SU-DHL-6 (cell line): ENCODE data around the gene KIF9.
"Not testable (repeated sequence)": the region's sequence is repeated elsewhere in the genome, so short reads cannot be mapped to it uniquely, and the experiment has no call there.

Source experiments
- H2AFZ ChIP-seq: fragments of 200-600 bp; sonication (generic); 2 replicates; pipeline ENCODE4 v1.6.1; 2014; ENCODE audit warnings: low read depth, mild to moderate bottlenecking, moderate library complexity, mixed read lengths, antibody characterized with exemption, low read length; ENCODE audit not compliant: severe bottlenecking
- H3F3A ChIP-seq: fragments of 200-600 bp; shearing (Covaris generic); 2 replicates; pipeline ENCODE4 v1.6.0; 2016; ENCODE audit warnings: antibody characterized with exemption, mild to moderate bottlenecking; ENCODE audit not compliant: insufficient read depth
- H3K27ac ChIP-seq: fragments of 200-600 bp; sonication (generic); 2 replicates; pipeline ENCODE4 v1.5.1; 2016; ENCODE audit warnings: low read depth, mild to moderate bottlenecking, low read length, moderate library complexity, mixed read lengths
- H3K27me3 ChIP-seq: fragments of 200-600 bp; sonication (generic), shearing (Covaris generic); 2 replicates; pipeline ENCODE4 v1.6.0; 2014; ENCODE audit warnings: mild to moderate bottlenecking, low read length
- H3K36me3 ChIP-seq: fragments of 200-600 bp; sonication (generic); 2 replicates; pipeline ENCODE4 v1.6.1; 2014; ENCODE audit warnings: mild to moderate bottlenecking, low read length, mixed read lengths
- H3K4me2 ChIP-seq: fragments of 300-600, 200-600 bp; shearing (Covaris generic), sonication (generic); 2 replicates; pipeline ENCODE4 v1.6.0; 2014; ENCODE audit warnings: low read length, low read depth, mild to moderate bottlenecking; ENCODE audit not compliant: poor library complexity, severe bottlenecking
- H3K4me3 ChIP-seq: fragments of 200-600 bp; sonication (generic); 2 replicates; pipeline ENCODE4 v1.5.1; 2014; ENCODE audit warnings: antibody characterized with exemption, low read length, mild to moderate bottlenecking, mixed read lengths; ENCODE audit not compliant: insufficient read depth, poor library complexity, severe bottlenecking
- H3K79me2 ChIP-seq: fragments of 200-600 bp; sonication (generic); 2 replicates; pipeline ENCODE4 v1.6.1; 2014; ENCODE audit warnings: mild to moderate bottlenecking, low read length, moderate library complexity; ENCODE audit not compliant: insufficient read depth
- H3K9ac ChIP-seq: fragments of 200-600 bp; sonication (generic); 2 replicates; pipeline ENCODE4 v1.7.0; 2014; ENCODE audit warnings: mild to moderate bottlenecking, low read length
- H3K9me2 ChIP-seq: fragments of 200-600 bp; sonication (generic); replicated peaks from 2 replicates; pipeline ENCODE4 v1.6.1; 2014; ENCODE audit warnings: low read length; ENCODE audit not compliant: insufficient read depth
- H3K9me3 ChIP-seq: fragments of 200-600 bp; sonication (generic); 2 replicates; pipeline ENCODE4 v1.6.1; 2014; ENCODE audit warnings: low read length, mixed read lengths; ENCODE audit not compliant: insufficient read depth
- H4K20me1 ChIP-seq: fragments of 200-600 bp; sonication (generic); 2 replicates; pipeline ENCODE4 v1.6.1; 2014; ENCODE audit warnings: low read depth, mild to moderate bottlenecking, antibody characterized with exemption, low read length, moderate library complexity, mixed read lengths
- EZH2phosphoT487 ChIP-seq: fragments of 200-600 bp; sonication (generic), shearing (Covaris generic); conservative IDR thresholded peaks from 2 replicates; pipeline ENCODE4 v1.6.1; 2018; ENCODE audit warnings: mild to moderate bottlenecking, antibody characterized with exemption, low read length, moderate library complexity, mixed read lengths
- TF ChIP-seq, protein P1 (sequence below): fragments of 200-600 bp; sonication (generic); IDR thresholded peaks from one replicate; pipeline ENCODE4 v1.5.1; 2017; ENCODE audit warnings: antibody characterized with exemption, mild to moderate bottlenecking, low read length, moderate library complexity; ENCODE audit not compliant: insufficient read depth, poor library complexity, severe bottlenecking

Gene KIF9

DNA sequence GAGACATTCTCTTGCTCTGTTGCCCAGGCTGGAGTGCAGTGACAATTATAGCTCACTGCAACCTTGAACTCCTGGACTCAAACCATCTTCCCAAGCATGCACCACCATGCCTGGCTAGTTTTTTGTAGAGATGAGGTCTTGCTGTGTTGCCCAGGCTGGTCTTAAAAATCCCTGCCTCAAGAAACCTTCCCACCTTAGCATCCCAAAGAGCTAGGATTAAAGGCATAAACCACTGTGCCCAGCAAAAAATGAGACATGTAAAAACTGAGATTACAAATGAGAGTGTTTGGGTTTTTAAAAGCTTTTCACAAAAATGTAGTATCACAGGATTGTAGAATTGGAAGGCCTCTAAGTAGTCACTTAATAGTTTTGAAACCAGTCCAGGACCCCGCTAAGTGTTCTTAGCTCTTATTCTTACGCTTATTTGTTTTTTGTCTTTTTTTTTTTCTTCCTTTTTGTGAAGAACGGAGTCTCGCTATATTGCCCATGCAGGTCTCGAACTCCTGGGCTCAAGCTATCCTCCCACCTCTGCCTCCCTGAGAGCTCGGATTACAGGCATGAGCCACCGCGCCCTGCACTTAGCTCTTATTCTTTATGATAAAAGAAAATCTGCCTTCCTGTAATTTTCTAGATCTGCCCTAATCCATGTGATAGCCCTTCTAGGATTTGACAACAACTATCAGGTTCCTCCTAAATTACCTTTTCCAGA, 31.6 kb upstream of the KIF9 start:
- no peak overlapping the region for H3K9ac ChIP-seq
- H3K36me3 ChIP-seq = no peaks in the 10 kb centered on the region
- no peaks in the 10 kb centered on the region for H3F3A ChIP-seq
- H2AFZ ChIP-seq = no peak overlapping the region
- H3K27me3 ChIP-seq = no peaks in the 10 kb centered on the region
- no peaks in the 10 kb centered on the region for H4K20me1 ChIP-seq
- peaks cover 21% of the 10 kb centered on the region for H3K79me2 ChIP-seq
- no peak overlapping the region for H3K27ac ChIP-seq
- H3K4me3 ChIP-seq = no peak overlapping the region
- H3K9me2 ChIP-seq = no peaks in the 10 kb centered on the region
- no peak for TF ChIP-seq EZH2phosphoT487
- TF ChIP-seq, protein P1, sequence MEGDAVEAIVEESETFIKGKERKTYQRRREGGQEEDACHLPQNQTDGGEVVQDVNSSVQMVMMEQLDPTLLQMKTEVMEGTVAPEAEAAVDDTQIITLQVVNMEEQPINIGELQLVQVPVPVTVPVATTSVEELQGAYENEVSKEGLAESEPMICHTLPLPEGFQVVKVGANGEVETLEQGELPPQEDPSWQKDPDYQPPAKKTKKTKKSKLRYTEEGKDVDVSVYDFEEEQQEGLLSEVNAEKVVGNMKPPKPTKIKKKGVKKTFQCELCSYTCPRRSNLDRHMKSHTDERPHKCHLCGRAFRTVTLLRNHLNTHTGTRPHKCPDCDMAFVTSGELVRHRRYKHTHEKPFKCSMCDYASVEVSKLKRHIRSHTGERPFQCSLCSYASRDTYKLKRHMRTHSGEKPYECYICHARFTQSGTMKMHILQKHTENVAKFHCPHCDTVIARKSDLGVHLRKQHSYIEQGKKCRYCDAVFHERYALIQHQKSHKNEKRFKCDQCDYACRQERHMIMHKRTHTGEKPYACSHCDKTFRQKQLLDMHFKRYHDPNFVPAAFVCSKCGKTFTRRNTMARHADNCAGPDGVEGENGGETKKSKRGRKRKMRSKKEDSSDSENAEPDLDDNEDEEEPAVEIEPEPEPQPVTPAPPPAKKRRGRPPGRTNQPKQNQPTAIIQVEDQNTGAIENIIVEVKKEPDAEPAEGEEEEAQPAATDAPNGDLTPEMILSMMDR = no peak
- H3K9me3 ChIP-seq = no peaks in the 10 kb centered on the region
- no peak overlapping the region for H3K4me2 ChIP-seq

DNA sequence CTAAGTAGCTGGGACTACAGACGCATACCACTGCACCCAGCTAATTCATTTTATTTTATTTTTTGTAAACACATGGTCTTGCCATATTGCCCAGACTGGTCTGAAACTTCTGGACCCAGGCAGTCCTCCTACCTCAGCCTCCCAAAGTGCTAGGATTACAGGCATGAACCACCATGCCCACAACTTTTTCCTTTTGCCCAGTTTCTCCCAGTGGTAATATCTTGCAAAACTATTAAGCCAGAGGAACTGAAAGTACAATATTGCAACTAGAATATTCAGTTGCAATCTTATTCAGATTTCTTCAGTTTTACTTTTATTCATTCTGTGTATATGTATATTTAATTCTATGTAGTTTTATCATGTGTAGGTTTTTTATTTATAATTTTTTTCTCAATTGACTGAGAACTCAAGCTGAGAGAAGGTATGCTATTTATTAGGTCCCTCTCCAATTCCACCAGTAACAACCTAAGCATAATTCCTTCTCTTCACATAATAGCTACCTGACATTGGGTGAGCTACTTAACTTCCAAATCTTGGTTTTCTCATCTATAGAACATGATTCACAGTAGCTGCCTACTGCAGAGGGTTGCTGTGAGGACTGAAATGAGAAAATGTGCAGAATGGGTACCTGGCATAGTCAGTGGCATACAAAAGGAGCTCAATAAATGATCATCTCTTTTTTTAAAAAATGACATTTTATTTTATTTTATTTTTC, 30.9 kb upstream of the KIF9 start:
- H3F3A ChIP-seq = no peaks in the 10 kb centered on the region
- H3K4me3 ChIP-seq = no peak overlapping the region
- H2AFZ ChIP-seq = no peak overlapping the region
- H3K27me3 ChIP-seq = no peaks in the 10 kb centered on the region
- H3K9ac ChIP-seq = no peak overlapping the region
- H3K27ac ChIP-seq = no peak overlapping the region
- no peaks in the 10 kb centered on the region for H3K36me3 ChIP-seq
- no peak overlapping the region for H3K4me2 ChIP-seq
- H3K9me3 ChIP-seq = no peaks in the 10 kb centered on the region
- H3K79me2 ChIP-seq = peaks cover 16% of the 10 kb centered on the region
- no peaks in the 10 kb centered on the region for H4K20me1 ChIP-seq
- TF ChIP-seq EZH2phosphoT487 = no peak
- TF ChIP-seq, protein P1 = no peak
- H3K9me2 ChIP-seq = no peaks in the 10 kb centered on the region

DNA sequence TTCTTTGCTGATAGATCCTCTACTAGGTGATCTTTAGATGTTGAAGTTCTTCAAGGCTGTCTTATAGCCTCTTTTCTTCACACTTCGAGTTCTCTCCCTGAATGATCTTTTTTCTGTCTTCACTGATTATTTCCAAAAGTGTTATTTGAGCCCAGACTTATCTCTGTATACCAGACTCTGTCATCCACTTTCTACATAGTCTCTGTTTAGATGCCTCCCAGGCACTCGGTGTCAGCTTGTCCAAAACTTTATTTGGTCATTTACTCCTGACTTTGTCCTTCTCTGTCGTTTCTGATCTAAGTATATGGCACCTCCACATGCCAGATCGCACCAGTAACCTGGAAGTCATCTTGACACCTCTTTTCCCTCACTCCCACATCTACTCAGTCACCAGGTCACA, 27.8 kb upstream of the KIF9 start:
- Histone ChIP-seq H2AFZ (no peak overlapping the region), H3F3A (no peaks in the 10 kb centered on the region), H3K27ac (no peak overlapping the region), H3K9me2 (no peaks in the 10 kb centered on the region), H3K9ac (no peak overlapping the region), H4K20me1 (no peaks in the 10 kb centered on the region), H3K79me2 (peaks cover 27% of the 10 kb centered on the region), H3K27me3 (no peaks in the 10 kb centered on the region), H3K4me3 (no peak overlapping the region), H3K4me2 (no peak overlapping the region), H3K9me3 (no peaks in the 10 kb centered on the region), H3K36me3 (no peaks in the 10 kb centered on the region)
- TF ChIP-seq, protein P1 = no peak
- no peak for TF ChIP-seq EZH2phosphoT487

DNA sequence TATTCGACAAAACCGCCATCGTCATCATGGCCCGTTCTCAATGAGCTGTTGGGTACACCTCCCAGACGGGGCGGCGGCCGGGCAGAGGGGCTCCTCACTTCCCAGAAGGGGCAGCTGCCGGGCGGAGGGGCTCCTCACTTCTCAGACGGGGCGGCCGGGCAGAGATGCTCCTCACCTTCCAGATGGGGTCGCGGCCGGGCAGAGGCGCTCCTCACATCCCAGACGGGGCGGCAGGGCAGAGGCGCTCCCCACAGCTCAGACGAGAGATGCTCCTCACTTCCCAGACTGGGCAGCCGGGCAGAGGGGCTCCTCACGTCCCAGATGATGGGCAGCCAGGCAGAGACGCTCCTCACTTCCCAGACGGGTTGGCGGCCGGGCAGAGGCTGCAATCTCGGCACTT, 26.6 kb upstream of the KIF9 start:
- not testable (repeated sequence) for H3K4me2 ChIP-seq, H3K36me3 ChIP-seq, H3K9me3 ChIP-seq, H3K4me3 ChIP-seq, H3F3A ChIP-seq, H4K20me1 ChIP-seq, H2AFZ ChIP-seq, H3K9ac ChIP-seq, H3K9me2 ChIP-seq, H3K27me3 ChIP-seq, H3K27ac ChIP-seq
- peaks cover 36% of the 10 kb centered on the region for H3K79me2 ChIP-seq
